GM23338 (cell line): ENCODE results near the gene R3HDM1. TPM values are rescaled to one million over a fixed set of nuclear protein-coding genes. Genes with fewer than 3 reads are reported as not detected.

Experiments used
- ATAC-seq: fragments of 200-7000 bp; cut with Tn5 transposase; 3 replicates; pipeline ENCODE4 v1.9.1; 2020
- DNase-seq: peaks from one replicate; pipeline ENCODE4 v3.0.0-alpha.2; 2015; ENCODE audit warnings: low spot score
- H2AFZ ChIP-seq: fragments of 200-600 bp; sonication (generic); 2 replicates; pipeline ENCODE4 v1.8.0; 2016; ENCODE audit warnings: antibody characterized with exemption, mild to moderate bottlenecking, moderate library complexity
- H3F3A ChIP-seq: fragments of 200-600 bp; sonication (generic); replicated peaks from 2 replicates; pipeline ENCODE4 v1.8.0; 2017; ENCODE audit warnings: antibody characterized with exemption, mixed run types, low read depth
- H3K27ac ChIP-seq: fragments of 200-600 bp; sonication (generic); 2 replicates; pipeline ENCODE4 v1.6.1; 2016; ENCODE audit warnings: low read depth
- H3K27me3 ChIP-seq: fragments of 200-600 bp; sonication (generic); 2 replicates; pipeline ENCODE4 v1.8.0; 2016; ENCODE audit warnings: mild to moderate bottlenecking, mixed run types, moderate library complexity; ENCODE audit not compliant: insufficient read depth
- H3K36me3 ChIP-seq: fragments of 200-600 bp; sonication (generic); 2 replicates; pipeline ENCODE4 v1.8.0; 2016; ENCODE audit warnings: mild to moderate bottlenecking; ENCODE audit not compliant: insufficient read depth
- H3K4me1 ChIP-seq: fragments of 200-600 bp; sonication (generic); 2 replicates; pipeline ENCODE4 v1.8.0; 2016; ENCODE audit warnings: mild to moderate bottlenecking, moderate library complexity; ENCODE audit not compliant: insufficient read depth
- H3K4me2 ChIP-seq: fragments of 200-600 bp; sonication (generic); 2 replicates; pipeline ENCODE4 v1.7.1; 2017; ENCODE audit warnings: mixed run types
- H3K4me3 ChIP-seq: fragments of 200-600 bp; sonication (generic); 2 replicates; pipeline ENCODE4 v1.6.1; 2016; ENCODE audit warnings: mixed run types
- H3K79me2 ChIP-seq: fragments of 200-600 bp; sonication (generic); replicated peaks from 2 replicates; pipeline ENCODE4 v1.8.0; 2017; ENCODE audit warnings: mild to moderate bottlenecking; ENCODE audit not compliant: insufficient read depth
- H3K9me2 ChIP-seq: fragments of 200-600 bp; sonication (generic); 2 replicates; pipeline ENCODE4 v1.8.0; 2017; ENCODE audit not compliant: insufficient read depth
- H4K20me1 ChIP-seq: fragments of 200-600 bp; sonication (generic); replicated peaks from 2 replicates; pipeline ENCODE4 v1.8.0; 2017; ENCODE audit warnings: mild to moderate bottlenecking; ENCODE audit not compliant: insufficient read depth
- H3K27ac Mint-ChIP-seq: 2 replicates; pipeline ENCODE4 v1.8.0; 2020; ENCODE audit warnings: inconsistent platforms, mild to moderate bottlenecking, moderate library complexity, mixed read lengths
- H3K27me3 Mint-ChIP-seq: 3 replicates; pipeline ENCODE4 v1.8.0; 2022; ENCODE audit warnings: low read depth, mild to moderate bottlenecking, moderate library complexity, mixed read lengths, inconsistent platforms; ENCODE audit not compliant: insufficient read depth, poor library complexity
- H3K36me3 Mint-ChIP-seq: 3 replicates; pipeline ENCODE4 v1.8.0; 2021; ENCODE audit warnings: low read depth, mild to moderate bottlenecking, inconsistent platforms, moderate library complexity, mixed read lengths
- H3K4me1 Mint-ChIP-seq: 3 replicates; pipeline ENCODE4 v1.8.0; 2020; ENCODE audit warnings: mild to moderate bottlenecking, inconsistent platforms, mixed read lengths
- H3K4me3 Mint-ChIP-seq: 3 replicates; pipeline ENCODE4 v1.8.0; 2021; ENCODE audit warnings: moderate library complexity, mild to moderate bottlenecking, inconsistent platforms, mixed read lengths
- H3K9me3 Mint-ChIP-seq: 3 replicates; pipeline ENCODE4 v1.8.0; 2020; ENCODE audit warnings: moderate library complexity, mild to moderate bottlenecking, inconsistent platforms, mixed read lengths
- CREB1 ChIP-seq: fragments of 250-450 bp; sonication (Bioruptor Pico); IDR thresholded peaks from 2 replicates; pipeline ENCODE4 v1.5.0; 2020; ENCODE audit warnings: low read depth, mild to moderate bottlenecking, moderate library complexity
- EZH2 ChIP-seq: fragments of 200-600 bp; sonication (generic); IDR thresholded peaks from one replicate; pipeline ENCODE4 v1.8.0; 2017; ENCODE audit warnings: antibody characterized with exemption, mild to moderate bottlenecking, low read depth; ENCODE audit not compliant: unreplicated experiment
- EZH2phosphoT487 ChIP-seq: fragments of 200-600 bp; sonication (generic); IDR thresholded peaks from one replicate; pipeline ENCODE4 v1.8.1; 2018; ENCODE audit warnings: antibody characterized with exemption; ENCODE audit not compliant: unreplicated experiment
- JUNB ChIP-seq: IDR thresholded peaks from one replicate; pipeline ENCODE4 v1.6.1; 2016; ENCODE audit warnings: antibody characterized with exemption; ENCODE audit not compliant: unreplicated experiment
- NANOG ChIP-seq: IDR thresholded peaks from 2 replicates; pipeline ENCODE4 v1.6.1; 2016; ENCODE audit warnings: antibody characterized with exemption, borderline replicate concordance
- POLR2AphosphoS5 ChIP-seq: IDR thresholded peaks from 2 replicates; pipeline ENCODE4 v1.6.1; 2016; ENCODE audit warnings: antibody characterized with exemption, low read depth
- STAT1 ChIP-seq: IDR thresholded peaks from one replicate; pipeline ENCODE4 v1.6.1; 2016; ENCODE audit warnings: antibody characterized with exemption; ENCODE audit not compliant: unreplicated experiment
- ZNF114 ChIP-seq: fragments of 250-450 bp; sonication (Bioruptor Pico); IDR thresholded peaks from 2 replicates; pipeline ENCODE4 v1.5.0; 2020; ENCODE audit warnings: mild to moderate bottlenecking, moderate library complexity
- ZNF331 ChIP-seq: fragments of 250-450 bp; sonication (Bioruptor Pico); IDR thresholded peaks from 2 replicates; pipeline ENCODE4 v1.5.0; 2020; ENCODE audit warnings: low read depth, mild to moderate bottlenecking, moderate library complexity
- ZNF462 ChIP-seq: fragments of 250-450 bp; sonication (Bioruptor Pico); IDR thresholded peaks from 2 replicates; pipeline ENCODE4 v1.5.0; 2020; ENCODE audit warnings: mild to moderate bottlenecking, moderate library complexity
- polyA plus RNA-seq: library from polyadenylated mRNA; unstranded; fragments of >200 nt; fragmentation: Nextera tagmentation; extraction: Ambion mirVana; gene quantifications from 2 replicates; pipeline ENCODE4 v1.2.1, GENCODE V29; 2016
- total RNA-seq: library from RNA; depleted of rRNA; stranded (reverse); fragments of >200 nt; shearing (Covaris generic); gene quantifications from 2 replicates; pipeline ENCODE4 v1.2.3, GENCODE V29; 2014
- TF ChIP-seq, protein P1 (sequence below), 2 experiments: fragments of 200-600 bp in 1 of 2; sonication (generic) in 1 of 2; conservative IDR thresholded peaks; 2 replicates each; pipeline versions ENCODE4 v1.5.1 to v1.6.1; 2016 to 2017; ENCODE audit warnings: antibody characterized with exemption in 2 of 2, low read depth in 2 of 2, mild to moderate bottlenecking in 2 of 2, moderate library complexity in 1 of 2
- TF ChIP-seq, protein P2 (sequence below): IDR thresholded peaks from 2 replicates; pipeline ENCODE4 v1.6.1; 2016; ENCODE audit warnings: antibody characterized with exemption

R3HDM1 gene
- total and polyA plus RNA-seq, 2 experiments from 2014 or later, result 63.1 to 88.8 TPM

GRCh38 chr2:135701442-135701841 lies 170.2 kb downstream of the R3HDM1 start:
- Mint-ChIP-seq H3K4me3 (no peak overlapping the region), H3K9me3 (0 out of 3 replicates have a peak, but pooled peaks cover 2% of the 10 kb centered on the region), H3K27ac (no peak overlapping the region), H3K27me3 (peaks cover 2% of the 10 kb centered on the region), H3K4me1 (no peaks in the 10 kb centered on the region), H3K36me3 (peaks cover 11% of the 10 kb centered on the region; the same call in 2 of the 3 replicates)
- Histone ChIP-seq H3K4me1 (no peaks in the 10 kb centered on the region), H3K9me2 (no peaks in the 10 kb centered on the region), H2AFZ (no peak overlapping the region), H3K4me2 (no peak overlapping the region), H3K4me3 (no peak overlapping the region), H3K36me3 (no peaks in the 10 kb centered on the region; the same call in 1 of the 2 replicates), H3F3A (no peaks in the 10 kb centered on the region), H3K27ac (no peak overlapping the region), H3K27me3 (no peaks in the 10 kb centered on the region), H4K20me1 (no peaks in the 10 kb centered on the region), H3K79me2 (no peaks in the 10 kb centered on the region)
- TF ChIP-seq, protein P1, sequence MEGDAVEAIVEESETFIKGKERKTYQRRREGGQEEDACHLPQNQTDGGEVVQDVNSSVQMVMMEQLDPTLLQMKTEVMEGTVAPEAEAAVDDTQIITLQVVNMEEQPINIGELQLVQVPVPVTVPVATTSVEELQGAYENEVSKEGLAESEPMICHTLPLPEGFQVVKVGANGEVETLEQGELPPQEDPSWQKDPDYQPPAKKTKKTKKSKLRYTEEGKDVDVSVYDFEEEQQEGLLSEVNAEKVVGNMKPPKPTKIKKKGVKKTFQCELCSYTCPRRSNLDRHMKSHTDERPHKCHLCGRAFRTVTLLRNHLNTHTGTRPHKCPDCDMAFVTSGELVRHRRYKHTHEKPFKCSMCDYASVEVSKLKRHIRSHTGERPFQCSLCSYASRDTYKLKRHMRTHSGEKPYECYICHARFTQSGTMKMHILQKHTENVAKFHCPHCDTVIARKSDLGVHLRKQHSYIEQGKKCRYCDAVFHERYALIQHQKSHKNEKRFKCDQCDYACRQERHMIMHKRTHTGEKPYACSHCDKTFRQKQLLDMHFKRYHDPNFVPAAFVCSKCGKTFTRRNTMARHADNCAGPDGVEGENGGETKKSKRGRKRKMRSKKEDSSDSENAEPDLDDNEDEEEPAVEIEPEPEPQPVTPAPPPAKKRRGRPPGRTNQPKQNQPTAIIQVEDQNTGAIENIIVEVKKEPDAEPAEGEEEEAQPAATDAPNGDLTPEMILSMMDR (conservative IDR thresholded peaks at IDR 0.05; ENCODE audit: low read depth in 2 of 2), result no peak
- TF ChIP-seq EZH2phosphoT487 (no peak), CREB1 (CRISPR knock-in tag) (no peak), ZNF331 (CRISPR knock-in tag) (no peak), STAT1 (no peak), POLR2AphosphoS5 (no peak), ZNF462 (CRISPR knock-in tag) (no peak), JUNB (no peak), NANOG (no peak), EZH2 (no peak), ZNF114 (CRISPR knock-in tag) (no peak)
- TF ChIP-seq, protein P2, sequence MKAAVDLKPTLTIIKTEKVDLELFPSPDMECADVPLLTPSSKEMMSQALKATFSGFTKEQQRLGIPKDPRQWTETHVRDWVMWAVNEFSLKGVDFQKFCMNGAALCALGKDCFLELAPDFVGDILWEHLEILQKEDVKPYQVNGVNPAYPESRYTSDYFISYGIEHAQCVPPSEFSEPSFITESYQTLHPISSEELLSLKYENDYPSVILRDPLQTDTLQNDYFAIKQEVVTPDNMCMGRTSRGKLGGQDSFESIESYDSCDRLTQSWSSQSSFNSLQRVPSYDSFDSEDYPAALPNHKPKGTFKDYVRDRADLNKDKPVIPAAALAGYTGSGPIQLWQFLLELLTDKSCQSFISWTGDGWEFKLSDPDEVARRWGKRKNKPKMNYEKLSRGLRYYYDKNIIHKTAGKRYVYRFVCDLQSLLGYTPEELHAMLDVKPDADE, result no peak
- no peak for DNase-seq
- ATAC-seq, result no peak
